Inflammatory macrophage (primary cell): ENCODE measurements around the gene NCKAP5.

Experiments used
- DNase-seq, 2 donors: peaks; one replicate each; pipeline ENCODE4 v3.0.0-alpha.2; 2020 to 2022

The NCKAP5 gene

GRCh38 chr2:133194362-133194655, 374.0 kb downstream of the NCKAP5 start:
- no peak for DNase-seq

- no peak for DNase-seq
These were observed 374.5 kb downstream of the NCKAP5 start for GRCh38 chr2:133193544-133194361.

- no peak for DNase-seq
These were observed 376.2 kb downstream of the NCKAP5 start for GRCh38 chr2:133192028-133192427.

DNA sequence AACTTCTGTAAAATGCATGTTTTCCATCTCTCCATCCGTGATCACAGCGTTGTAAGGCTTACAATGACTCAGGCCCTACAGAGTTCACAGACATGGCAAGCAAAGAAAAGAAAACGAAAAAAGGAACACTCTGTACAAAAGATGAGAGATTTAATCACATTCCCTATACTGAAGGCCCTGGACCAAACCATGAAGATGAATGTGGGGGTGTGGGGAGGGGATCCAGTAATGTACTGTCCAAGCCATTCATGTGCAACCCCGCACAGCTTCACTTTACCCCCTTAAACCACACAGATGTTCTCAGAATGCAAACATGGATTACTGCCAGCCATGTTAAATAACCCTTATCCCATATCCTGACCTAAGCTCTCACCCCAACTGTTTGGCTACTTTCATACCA, 391.1 kb downstream of the NCKAP5 start:
- no peak for DNase-seq

- no peak for DNase-seq
These were observed 392.3 kb downstream of the NCKAP5 start for GRCh38 chr2:133175926-133176325.

- no peak for DNase-seq
These were observed 395.0 kb downstream of the NCKAP5 start for GRCh38 chr2:133173224-133173623.

DNA sequence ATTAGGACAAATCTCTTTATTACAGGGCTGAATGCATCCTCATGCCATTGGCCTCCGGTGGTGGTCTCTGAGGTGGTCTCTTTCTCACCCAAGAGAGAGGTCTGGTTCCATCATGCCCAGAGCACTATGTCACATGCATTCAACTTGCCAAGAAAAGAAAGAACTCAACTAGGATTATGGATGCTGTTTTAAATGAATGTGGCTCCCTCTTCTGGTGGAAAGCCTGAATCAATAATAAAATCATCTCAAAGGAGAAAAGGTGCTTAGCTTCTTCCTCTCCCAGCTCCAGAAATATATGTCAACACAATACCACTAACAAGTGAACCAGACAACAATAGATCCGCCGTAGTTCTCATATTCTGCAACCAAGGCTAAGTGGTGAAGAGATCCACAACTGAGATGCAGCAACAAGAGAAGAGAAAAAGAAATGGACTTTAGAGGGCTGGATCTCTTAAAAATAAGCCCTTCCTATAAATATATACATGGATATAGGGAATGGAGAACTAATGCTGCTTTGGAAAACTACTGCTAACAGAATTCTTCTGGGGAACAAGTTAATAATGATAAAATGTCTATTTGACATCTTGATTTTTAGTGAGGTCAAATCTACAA, 396.8 kb downstream of the NCKAP5 start:
- DNase-seq = peak; percentile 18 to 49

GRCh38 chr2:133169274-133169912, 398.9 kb downstream of the NCKAP5 start:
- DNase-seq = no peak

DNA sequence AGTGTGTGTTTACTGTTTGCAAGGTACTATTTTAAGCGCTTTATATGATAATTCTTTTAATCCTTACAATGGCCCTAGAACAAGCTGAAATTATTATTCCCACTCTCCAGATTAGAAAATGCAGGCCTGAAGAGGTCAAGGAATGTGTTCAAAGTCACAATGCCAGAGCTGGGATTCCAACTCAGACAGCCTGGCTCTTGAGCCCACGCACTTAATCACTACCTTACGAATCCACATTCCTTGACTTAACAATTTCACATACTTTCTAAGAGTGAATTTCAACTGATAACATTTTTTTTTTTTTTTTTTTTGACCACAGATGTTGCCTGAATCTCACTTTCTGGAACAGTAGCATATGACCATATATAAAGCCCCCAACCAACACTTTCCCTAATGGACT, 400.3 kb downstream of the NCKAP5 start:
- DNase-seq = no peak

DNA sequence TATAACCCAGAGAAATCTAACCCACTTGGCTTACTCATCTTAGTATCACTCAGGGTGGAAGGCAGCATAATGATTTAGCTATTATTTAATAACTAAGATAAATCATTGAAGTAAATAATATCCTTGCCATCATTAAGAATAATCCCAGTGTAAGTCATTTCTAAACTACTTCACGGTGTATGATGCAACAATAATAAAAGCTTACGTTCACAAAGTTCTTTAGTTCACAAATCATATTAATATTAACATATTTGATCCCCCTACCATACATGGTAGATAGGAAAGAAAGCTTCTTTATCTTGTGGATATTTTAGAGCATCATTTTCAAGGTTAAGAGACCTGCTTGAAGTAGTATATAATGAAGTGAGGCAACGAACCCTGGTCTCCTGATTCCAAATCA, 401.0 kb downstream of the NCKAP5 start:
- DNase-seq = no peak

DNA sequence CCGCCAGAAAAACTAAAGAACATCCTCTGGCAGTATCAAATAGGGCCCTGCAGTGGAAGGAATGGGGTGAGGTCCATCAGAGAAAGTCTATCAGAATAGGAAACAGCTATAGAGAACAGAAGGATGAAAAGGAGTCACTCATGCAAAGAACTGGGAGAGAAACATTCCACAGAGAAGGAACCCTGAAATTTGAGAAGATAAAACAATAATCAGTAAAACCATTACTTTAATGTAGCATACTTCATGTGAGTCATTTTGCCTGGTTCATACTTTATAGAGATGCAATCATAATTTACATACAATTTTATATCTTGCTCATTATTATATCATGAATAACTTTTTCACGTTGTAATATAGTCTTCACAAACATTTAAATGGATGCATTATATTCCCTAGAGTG, 402.2 kb downstream of the NCKAP5 start:
- DNase-seq = no peak

GRCh38 chr2:133163111-133163510, 405.2 kb downstream of the NCKAP5 start:
- DNase-seq = no peak

- no peak for DNase-seq
These were observed 409.8 kb downstream of the NCKAP5 start for GRCh38 chr2:133158442-133158841.

GRCh38 chr2:133158024-133158423, 410.2 kb downstream of the NCKAP5 start:
- DNase-seq = no peak

DNA sequence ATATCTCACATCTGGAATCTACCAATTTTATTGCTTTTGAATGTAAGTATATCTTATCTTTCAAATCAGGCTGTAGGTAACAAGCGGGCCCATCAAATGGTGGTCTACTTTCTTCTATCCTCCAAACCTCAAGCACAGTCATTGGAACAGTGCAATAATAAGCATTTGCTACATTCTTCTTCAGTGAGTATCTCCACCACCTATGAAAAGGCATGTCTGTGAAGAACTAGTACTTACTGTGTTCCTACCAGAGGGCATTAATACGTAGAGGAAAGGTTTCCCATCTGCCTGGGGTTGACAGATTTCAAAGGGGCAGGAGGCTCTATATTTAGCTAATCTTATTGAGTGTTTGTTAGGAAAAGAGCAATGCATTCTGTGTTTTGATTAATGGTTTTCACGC, 411.1 kb downstream of the NCKAP5 start:
- DNase-seq = no peak

DNA sequence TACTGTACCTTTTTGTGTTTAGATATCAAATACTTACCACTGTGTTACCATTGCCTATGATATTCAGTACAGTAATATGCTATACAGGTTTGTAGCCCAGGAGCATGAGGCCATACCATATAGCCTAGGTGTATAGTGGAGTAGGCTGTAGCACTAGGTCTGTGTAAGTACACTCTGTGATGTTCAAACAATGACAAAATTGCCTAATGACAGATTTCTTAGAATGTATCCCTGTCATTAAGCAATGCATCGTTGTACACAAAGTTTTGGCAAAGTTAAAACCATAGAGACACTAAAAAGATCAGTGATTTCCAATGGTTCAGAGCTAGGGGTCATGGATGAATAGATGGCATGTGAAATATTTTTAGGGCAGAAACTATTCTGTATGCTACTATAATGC, 415.5 kb downstream of the NCKAP5 start:
- DNase-seq = no peak

DNA sequence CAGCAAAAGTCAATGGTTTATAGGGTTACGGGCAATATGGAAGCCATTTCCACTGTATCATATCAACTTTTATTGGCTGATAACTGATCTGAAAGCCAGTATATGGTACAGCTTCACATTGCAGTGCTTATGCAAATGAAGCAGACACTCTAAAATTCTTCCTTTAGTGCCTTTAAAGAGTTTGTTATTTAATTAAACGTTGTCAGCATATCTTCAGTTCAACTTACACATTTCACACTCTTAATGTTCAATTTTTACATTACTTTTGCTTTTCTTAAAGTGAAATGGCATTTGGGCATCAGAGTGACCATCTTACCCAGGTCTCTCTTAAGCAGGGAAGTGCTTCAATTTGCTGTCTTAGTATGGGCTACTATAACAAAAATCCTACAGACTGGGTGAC, 420.1 kb downstream of the NCKAP5 start:
- no peak for DNase-seq

DNA sequence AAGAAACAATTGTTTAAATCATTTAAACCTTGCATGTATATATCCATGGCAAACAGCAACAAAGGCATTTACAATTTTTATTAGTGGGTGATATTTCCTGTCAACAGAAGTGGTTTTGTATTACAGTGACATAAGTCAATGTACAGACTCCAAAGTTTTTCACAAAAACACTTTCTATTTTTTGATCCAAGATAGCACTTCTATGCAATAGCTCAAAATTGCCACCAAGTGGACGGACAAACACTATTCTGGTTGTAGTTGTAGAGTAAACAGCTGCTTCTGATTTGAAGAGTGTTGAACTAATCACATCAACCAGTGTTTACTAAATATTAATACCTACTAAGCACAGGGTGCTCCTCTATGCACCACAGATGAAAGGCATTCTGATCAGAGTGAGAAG, 421.4 kb downstream of the NCKAP5 start:
- no peak for DNase-seq

GRCh38 chr2:133143645-133144044, 424.6 kb downstream of the NCKAP5 start:
- no peak for DNase-seq

DNA sequence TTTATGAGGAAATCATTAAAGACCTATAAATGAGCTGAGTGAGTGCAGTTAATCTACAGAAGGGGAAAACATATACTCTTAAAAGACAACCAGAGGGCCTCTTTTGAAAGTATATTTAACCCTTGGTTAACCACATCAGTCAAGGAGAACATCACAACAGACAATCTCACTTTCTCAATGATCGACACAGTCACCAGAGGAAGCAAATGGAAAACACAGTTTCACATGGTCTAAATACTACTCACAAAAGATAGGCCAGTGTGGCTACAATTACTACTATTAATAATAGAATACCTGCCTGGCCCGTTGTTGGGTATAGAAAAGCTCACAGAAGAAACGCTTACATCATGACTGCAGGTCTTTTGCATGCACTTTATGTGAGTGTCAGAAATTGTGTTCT, 426.2 kb downstream of the NCKAP5 start:
- no peak for DNase-seq

DNA sequence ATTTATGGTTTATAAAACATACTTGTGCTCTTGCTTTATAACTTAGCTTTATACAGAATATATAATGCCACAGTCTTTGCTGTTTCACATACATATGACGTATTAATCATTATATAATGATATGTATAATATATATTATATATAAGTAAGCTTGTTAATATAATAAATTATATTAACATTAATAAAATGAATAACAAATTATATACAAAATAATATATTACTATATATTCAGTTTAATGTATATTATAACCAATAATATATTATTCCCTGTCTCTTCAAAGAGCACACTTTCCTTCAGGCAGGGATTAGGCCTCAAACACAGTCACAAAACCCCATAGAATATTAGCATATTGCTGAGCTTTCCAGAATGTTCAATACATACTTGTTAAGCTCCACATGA, 427.6 kb downstream of the NCKAP5 start:
- no peak for DNase-seq

GRCh38 chr2:133139847-133140533, 428.3 kb downstream of the NCKAP5 start:
- no peak for DNase-seq

GRCh38 chr2:133138693-133139092, 429.6 kb downstream of the NCKAP5 start:
- DNase-seq = no peak
